HEK293 (cell line): ENCODE data around the gene RMP24.

Source experiments
- CTCF ChIA-PET: fragments of 350-600 bp; formaldehyde crosslinking; extraction: SDS; loops from one replicate; lab custom pipeline; 2021; ENCODE audit warnings: antibody characterized with exemption; lab: Yijun Ruan, JAX
- POLR2A ChIA-PET: fragments of 300-600 bp; formaldehyde crosslinking; extraction: SDS; loops from one replicate; lab custom pipeline; 2020; ENCODE audit warnings: antibody characterized with exemption, inconsistent platforms; lab: Yijun Ruan, JAX
- H3K27ac ChIP-seq: fragments of 200-500 bp; sonication (Bioruptor generic); 2 replicates; pipeline ENCODE4 v1.5.1; 2014; ENCODE audit warnings: low read depth, low read length, control low read depth, inconsistent platforms; ENCODE audit errors: extremely low read depth
- H3K36me3 ChIP-seq, 2 experiments: fragments of 200-500 bp in 1 of 2; sonication (Bioruptor generic) in 1 of 2; 1 replicate in 1 of 2; 2 replicates in 1 of 2; pipeline ENCODE4 v1.5.1; 2014 to 2017; ENCODE audit warnings: inconsistent platforms in 2 of 2, low read length in 2 of 2; ENCODE audit not compliant: control insufficient read depth in 2 of 2, insufficient read depth in 1 of 2
- H3K4me1 ChIP-seq: fragments of 200-500 bp; sonication (Bioruptor generic); 2 replicates; pipeline ENCODE4 v1.5.1; 2014; ENCODE audit warnings: mild to moderate bottlenecking, low read length, inconsistent platforms; ENCODE audit not compliant: control insufficient read depth, insufficient read depth
- H3K4me3 ChIP-seq: 2 replicates; pipeline ENCODE4 v1.5.1; 2011; ENCODE audit warnings: low read depth, mild to moderate bottlenecking, control low read depth, low read length, moderate library complexity
- H3K9me3 ChIP-seq: fragments of 200-500 bp; sonication (Bioruptor generic); 2 replicates; pipeline ENCODE4 v1.5.1; 2014; ENCODE audit warnings: low read depth, low read length, inconsistent platforms; ENCODE audit not compliant: control insufficient read depth, insufficient read depth
- FEZF1 ChIP-seq: fragments of 450-650 bp; formaldehyde crosslinking; IDR thresholded peaks from 2 replicates; pipeline ENCODE4 v1.5.1; 2016; ENCODE audit warnings: missing biosample characterization, missing genetic modification characterization
- GLI4 ChIP-seq: fragments of 450-650 bp; formaldehyde crosslinking; IDR thresholded peaks from 2 replicates; pipeline ENCODE4 v1.5.1; 2016; ENCODE audit warnings: missing biosample characterization, missing genetic modification characterization
- SP3 ChIP-seq: fragments of 450-650 bp; formaldehyde crosslinking; IDR thresholded peaks from 2 replicates; pipeline ENCODE4 v1.5.1; 2016; ENCODE audit warnings: missing biosample characterization, missing genetic modification characterization
- SP7 ChIP-seq: fragments of 450-650 bp; formaldehyde crosslinking; IDR thresholded peaks from 2 replicates; pipeline ENCODE4 v1.5.1; 2016; ENCODE audit warnings: missing biosample characterization, missing genetic modification characterization
- ZFHX2 ChIP-seq: fragments of 450-650 bp; formaldehyde crosslinking; conservative IDR thresholded peaks from 2 replicates; pipeline ENCODE4 v1.5.1; 2016; ENCODE audit warnings: missing biosample characterization, missing genetic modification characterization
- ZNF114 ChIP-seq: fragments of 450-650 bp; formaldehyde crosslinking; IDR thresholded peaks from 2 replicates; pipeline ENCODE4 v1.5.0; 2017; ENCODE audit warnings: missing biosample characterization, missing genetic modification characterization
- ZNF223 ChIP-seq: fragments of 450-650 bp; formaldehyde crosslinking; IDR thresholded peaks from 2 replicates; pipeline ENCODE4 v1.5.1; 2016; ENCODE audit warnings: missing biosample characterization, missing genetic modification characterization
- ZNF335 ChIP-seq: fragments of 450-650 bp; formaldehyde crosslinking; conservative IDR thresholded peaks from 2 replicates; pipeline ENCODE4 v1.5.1; 2016; ENCODE audit warnings: missing biosample characterization, missing genetic modification characterization
- ZNF404 ChIP-seq: fragments of 450-650 bp; formaldehyde crosslinking; IDR thresholded peaks from 2 replicates; pipeline ENCODE4 v1.5.1; 2017; ENCODE audit warnings: missing biosample characterization, missing genetic modification characterization
- ZNF558 ChIP-seq: fragments of 450-650 bp; formaldehyde crosslinking; IDR thresholded peaks from 2 replicates; pipeline ENCODE4 v1.5.1; 2016; ENCODE audit warnings: missing biosample characterization, missing genetic modification characterization
- ZNF600 ChIP-seq: fragments of 450-650 bp; formaldehyde crosslinking; IDR thresholded peaks from 2 replicates; pipeline ENCODE4 v1.5.1; 2016; ENCODE audit warnings: missing biosample characterization, missing genetic modification characterization
- ZNF654 ChIP-seq: fragments of 450-650 bp; formaldehyde crosslinking; IDR thresholded peaks from 2 replicates; pipeline ENCODE4 v1.5.1; 2016; ENCODE audit warnings: low read depth, missing biosample characterization, missing genetic modification characterization
- ZNF792 ChIP-seq: fragments of 450-650 bp; formaldehyde crosslinking; IDR thresholded peaks from 2 replicates; pipeline ENCODE4 v1.5.1; 2016; ENCODE audit warnings: missing biosample characterization, missing genetic modification characterization
- TF ChIP-seq, protein P1 (sequence below): fragments of 450-650 bp; formaldehyde crosslinking; IDR thresholded peaks from 2 replicates; pipeline ENCODE4 v1.5.1; 2016; ENCODE audit warnings: missing biosample characterization, missing genetic modification characterization
- TF ChIP-seq, protein P2 (sequence below): fragments of 450-650 bp; formaldehyde crosslinking; IDR thresholded peaks from 2 replicates; pipeline ENCODE4 v1.5.1; 2016; ENCODE audit warnings: missing biosample characterization, missing genetic modification characterization
- TF ChIP-seq, protein P3 (sequence below): fragments of 450-650 bp; formaldehyde crosslinking; IDR thresholded peaks from 2 replicates; pipeline ENCODE4 v1.5.1; 2016; ENCODE audit warnings: missing biosample characterization, missing genetic modification characterization
- TF ChIP-seq, protein P4 (sequence below): fragments of 450-650 bp; formaldehyde crosslinking; IDR thresholded peaks from 2 replicates; pipeline ENCODE4 v1.5.1; 2016; ENCODE audit warnings: missing biosample characterization, missing genetic modification characterization

The RMP24 gene

DNA sequence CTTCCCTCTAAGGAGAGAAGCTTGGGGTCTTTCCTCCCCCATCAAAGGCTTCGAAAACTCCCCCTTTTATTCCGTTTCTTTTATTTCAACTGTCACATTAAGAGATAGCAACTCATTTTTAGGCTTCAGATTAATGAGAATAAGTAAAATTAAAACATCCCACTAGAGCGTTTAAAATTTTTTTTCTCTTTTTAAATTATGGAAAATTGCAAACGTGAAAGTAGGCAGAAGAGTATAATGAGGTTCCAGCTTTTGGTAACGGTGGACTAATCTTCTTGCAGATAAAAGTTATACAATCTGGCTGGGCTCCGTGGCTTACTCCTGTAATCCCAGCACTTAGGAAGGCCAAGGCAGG lies 21.9 kb upstream of the RMP24 start:
- ChIA-PET POLR2A (interaction anchor here (0.6 kb wide), 1 partner anchor 21 kb away, joined by 3 read pairs; no protein-coding TSS in a partner anchor), CTCF (interaction anchor here (0.6 to 2.9 kb wide), 27 partner anchors 9 to 778 kb away, joined by 3 to 25 read pairs (median 4); partner anchors contain the start of gene RMP24)
- Histone ChIP-seq H3K9me3 (no peaks in the 10 kb centered on the region), H3K4me3 (no peak overlapping the region), H3K36me3 (no peaks in the 10 kb centered on the region), H3K27ac (no peak overlapping the region), H3K4me1 (no peaks in the 10 kb centered on the region)
- TF ChIP-seq ZNF335 (tag by site-specific recombination) (peak; percentile 49; the same call in 1 of the 2 replicates), ZNF600 (tag by site-specific recombination) (no peak)

GRCh38 chr18:35953688-35954087 lies 18.8 kb upstream of the RMP24 start:
- CTCF ChIA-PET = no interaction called here
- Histone ChIP-seq H3K4me1 (no peaks in the 10 kb centered on the region), H3K27ac (no peak overlapping the region), H3K36me3 (no peaks in the 10 kb centered on the region), H3K9me3 (no peaks in the 10 kb centered on the region), H3K4me3 (no peak overlapping the region)
- TF ChIP-seq FEZF1 (no peak), ZNF114 (tag by site-specific recombination) (no peak)
- POLR2A ChIA-PET = no interaction called here

DNA sequence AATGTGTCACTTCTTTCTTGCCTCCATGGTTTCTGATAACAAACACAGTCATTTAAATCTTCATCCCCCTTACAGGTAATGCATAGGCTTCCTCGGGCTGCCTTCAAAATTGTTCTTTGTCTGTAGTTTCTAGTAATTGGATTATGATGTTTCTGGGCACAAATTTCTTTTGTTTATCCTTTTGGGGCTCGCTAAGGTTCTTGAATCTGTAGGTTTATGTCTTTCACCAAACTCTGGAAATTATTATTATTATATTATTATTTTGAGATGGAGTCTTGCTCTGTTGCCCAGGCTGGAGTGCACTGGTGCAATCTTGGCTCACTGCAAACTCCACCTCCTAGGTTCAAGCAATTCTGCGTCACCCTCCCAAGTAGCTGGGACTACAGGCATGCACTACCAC lies 16.3 kb upstream of the RMP24 start:
- CTCF ChIA-PET = no interaction called here
- Histone ChIP-seq H3K4me3 (no peak overlapping the region), H3K9me3 (no peaks in the 10 kb centered on the region), H3K4me1 (no peaks in the 10 kb centered on the region), H3K36me3 (no peaks in the 10 kb centered on the region), H3K27ac (no peak overlapping the region)
- TF ChIP-seq ZNF558 (tag by site-specific recombination) (peak; percentile 95), ZFHX2 (tag by site-specific recombination) (no peak)
- POLR2A ChIA-PET = no interaction called here

DNA sequence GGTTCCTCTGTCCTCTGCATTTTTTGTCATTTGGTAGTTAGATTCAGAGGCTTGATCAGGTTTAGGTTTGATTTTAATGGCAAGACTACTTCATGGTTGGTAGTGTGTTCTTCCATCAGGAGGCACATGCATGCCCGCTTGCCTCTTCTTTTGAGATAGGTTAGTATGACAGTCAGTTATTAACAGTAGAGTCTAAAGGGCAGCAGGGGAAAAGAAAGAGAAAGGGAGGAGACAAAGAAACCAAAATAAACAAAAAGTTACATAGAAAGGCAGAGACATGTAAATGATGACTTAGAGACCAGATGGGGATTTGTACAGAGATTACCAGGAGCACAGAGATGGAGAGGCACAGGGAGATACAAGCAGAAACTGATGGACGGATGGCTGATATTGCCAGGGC lies 10.2 kb upstream of the RMP24 start:
- Histone ChIP-seq H3K9me3 (no peaks in the 10 kb centered on the region), H3K36me3 (no peaks in the 10 kb centered on the region), H3K4me1 (no peaks in the 10 kb centered on the region), H3K27ac (no peak overlapping the region), H3K4me3 (no peak overlapping the region)
- ChIA-PET POLR2A (no interaction called here), CTCF (interaction anchor here (1.5 kb wide), 1 partner anchor 12 kb away, joined by 7 read pairs; no protein-coding TSS in a partner anchor)
- no peak for TF ChIP-seq FEZF1
- TF ChIP-seq, protein P1, sequence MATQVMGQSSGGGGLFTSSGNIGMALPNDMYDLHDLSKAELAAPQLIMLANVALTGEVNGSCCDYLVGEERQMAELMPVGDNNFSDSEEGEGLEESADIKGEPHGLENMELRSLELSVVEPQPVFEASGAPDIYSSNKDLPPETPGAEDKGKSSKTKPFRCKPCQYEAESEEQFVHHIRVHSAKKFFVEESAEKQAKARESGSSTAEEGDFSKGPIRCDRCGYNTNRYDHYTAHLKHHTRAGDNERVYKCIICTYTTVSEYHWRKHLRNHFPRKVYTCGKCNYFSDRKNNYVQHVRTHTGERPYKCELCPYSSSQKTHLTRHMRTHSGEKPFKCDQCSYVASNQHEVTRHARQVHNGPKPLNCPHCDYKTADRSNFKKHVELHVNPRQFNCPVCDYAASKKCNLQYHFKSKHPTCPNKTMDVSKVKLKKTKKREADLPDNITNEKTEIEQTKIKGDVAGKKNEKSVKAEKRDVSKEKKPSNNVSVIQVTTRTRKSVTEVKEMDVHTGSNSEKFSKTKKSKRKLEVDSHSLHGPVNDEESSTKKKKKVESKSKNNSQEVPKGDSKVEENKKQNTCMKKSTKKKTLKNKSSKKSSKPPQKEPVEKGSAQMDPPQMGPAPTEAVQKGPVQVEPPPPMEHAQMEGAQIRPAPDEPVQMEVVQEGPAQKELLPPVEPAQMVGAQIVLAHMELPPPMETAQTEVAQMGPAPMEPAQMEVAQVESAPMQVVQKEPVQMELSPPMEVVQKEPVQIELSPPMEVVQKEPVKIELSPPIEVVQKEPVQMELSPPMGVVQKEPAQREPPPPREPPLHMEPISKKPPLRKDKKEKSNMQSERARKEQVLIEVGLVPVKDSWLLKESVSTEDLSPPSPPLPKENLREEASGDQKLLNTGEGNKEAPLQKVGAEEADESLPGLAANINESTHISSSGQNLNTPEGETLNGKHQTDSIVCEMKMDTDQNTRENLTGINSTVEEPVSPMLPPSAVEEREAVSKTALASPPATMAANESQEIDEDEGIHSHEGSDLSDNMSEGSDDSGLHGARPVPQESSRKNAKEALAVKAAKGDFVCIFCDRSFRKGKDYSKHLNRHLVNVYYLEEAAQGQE (tag by site-specific recombination) = no peak
- TF ChIP-seq, protein P2, sequence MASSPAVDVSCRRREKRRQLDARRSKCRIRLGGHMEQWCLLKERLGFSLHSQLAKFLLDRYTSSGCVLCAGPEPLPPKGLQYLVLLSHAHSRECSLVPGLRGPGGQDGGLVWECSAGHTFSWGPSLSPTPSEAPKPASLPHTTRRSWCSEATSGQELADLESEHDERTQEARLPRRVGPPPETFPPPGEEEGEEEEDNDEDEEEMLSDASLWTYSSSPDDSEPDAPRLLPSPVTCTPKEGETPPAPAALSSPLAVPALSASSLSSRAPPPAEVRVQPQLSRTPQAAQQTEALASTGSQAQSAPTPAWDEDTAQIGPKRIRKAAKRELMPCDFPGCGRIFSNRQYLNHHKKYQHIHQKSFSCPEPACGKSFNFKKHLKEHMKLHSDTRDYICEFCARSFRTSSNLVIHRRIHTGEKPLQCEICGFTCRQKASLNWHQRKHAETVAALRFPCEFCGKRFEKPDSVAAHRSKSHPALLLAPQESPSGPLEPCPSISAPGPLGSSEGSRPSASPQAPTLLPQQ (tag by site-specific recombination) = no peak
- TF ChIP-seq SP3 (tag by site-specific recombination) = no peak
- no peak for TF ChIP-seq GLI4
- TF ChIP-seq SP7 (tag by site-specific recombination) = no peak
- no peak for TF ChIP-seq ZNF792 (tag by site-specific recombination)
- TF ChIP-seq ZNF404 (tag by site-specific recombination) = no peak
- TF ChIP-seq ZNF654 = no peak
- TF ChIP-seq, protein P3, sequence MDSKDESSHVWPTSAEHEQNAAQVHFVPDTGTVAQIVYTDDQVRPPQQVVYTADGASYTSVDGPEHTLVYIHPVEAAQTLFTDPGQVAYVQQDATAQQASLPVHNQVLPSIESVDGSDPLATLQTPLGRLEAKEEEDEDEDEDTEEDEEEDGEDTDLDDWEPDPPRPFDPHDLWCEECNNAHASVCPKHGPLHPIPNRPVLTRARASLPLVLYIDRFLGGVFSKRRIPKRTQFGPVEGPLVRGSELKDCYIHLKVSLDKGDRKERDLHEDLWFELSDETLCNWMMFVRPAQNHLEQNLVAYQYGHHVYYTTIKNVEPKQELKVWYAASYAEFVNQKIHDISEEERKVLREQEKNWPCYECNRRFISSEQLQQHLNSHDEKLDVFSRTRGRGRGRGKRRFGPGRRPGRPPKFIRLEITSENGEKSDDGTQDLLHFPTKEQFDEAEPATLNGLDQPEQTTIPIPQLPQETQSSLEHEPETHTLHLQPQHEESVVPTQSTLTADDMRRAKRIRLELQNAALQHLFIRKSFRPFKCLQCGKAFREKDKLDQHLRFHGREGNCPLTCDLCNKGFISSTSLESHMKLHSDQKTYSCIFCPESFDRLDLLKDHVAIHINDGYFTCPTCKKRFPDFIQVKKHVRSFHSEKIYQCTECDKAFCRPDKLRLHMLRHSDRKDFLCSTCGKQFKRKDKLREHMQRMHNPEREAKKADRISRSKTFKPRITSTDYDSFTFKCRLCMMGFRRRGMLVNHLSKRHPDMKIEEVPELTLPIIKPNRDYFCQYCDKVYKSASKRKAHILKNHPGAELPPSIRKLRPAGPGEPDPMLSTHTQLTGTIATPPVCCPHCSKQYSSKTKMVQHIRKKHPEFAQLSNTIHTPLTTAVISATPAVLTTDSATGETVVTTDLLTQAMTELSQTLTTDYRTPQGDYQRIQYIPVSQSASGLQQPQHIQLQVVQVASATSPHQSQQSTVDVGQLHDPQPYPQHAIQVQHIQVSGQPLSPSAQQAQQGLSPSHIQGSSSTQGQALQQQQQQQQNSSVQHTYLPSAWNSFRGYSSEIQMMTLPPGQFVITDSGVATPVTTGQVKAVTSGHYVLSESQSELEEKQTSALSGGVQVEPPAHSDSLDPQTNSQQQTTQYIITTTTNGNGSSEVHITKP (tag by site-specific recombination) = no peak
- no peak for TF ChIP-seq ZNF223 (tag by site-specific recombination)
- TF ChIP-seq, protein P4, sequence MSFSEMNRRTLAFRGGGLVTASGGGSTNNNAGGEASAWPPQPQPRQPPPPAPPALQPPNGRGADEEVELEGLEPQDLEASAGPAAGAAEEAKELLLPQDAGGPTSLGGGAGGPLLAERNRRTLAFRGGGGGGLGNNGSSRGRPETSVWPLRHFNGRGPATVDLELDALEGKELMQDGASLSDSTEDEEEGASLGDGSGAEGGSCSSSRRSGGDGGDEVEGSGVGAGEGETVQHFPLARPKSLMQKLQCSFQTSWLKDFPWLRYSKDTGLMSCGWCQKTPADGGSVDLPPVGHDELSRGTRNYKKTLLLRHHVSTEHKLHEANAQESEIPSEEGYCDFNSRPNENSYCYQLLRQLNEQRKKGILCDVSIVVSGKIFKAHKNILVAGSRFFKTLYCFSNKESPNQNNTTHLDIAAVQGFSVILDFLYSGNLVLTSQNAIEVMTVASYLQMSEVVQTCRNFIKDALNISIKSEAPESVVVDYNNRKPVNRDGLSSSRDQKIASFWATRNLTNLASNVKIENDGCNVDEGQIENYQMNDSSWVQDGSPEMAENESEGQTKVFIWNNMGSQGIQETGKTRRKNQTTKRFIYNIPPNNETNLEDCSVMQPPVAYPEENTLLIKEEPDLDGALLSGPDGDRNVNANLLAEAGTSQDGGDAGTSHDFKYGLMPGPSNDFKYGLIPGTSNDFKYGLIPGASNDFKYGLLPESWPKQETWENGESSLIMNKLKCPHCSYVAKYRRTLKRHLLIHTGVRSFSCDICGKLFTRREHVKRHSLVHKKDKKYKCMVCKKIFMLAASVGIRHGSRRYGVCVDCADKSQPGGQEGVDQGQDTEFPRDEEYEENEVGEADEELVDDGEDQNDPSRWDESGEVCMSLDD (tag by site-specific recombination) = no peak
